WI38 (cell line): Measurements from ENCODE around the gene NOC4L.

Experiments
- H3K4me3 ChIP-seq: 2 replicates; pipeline ENCODE4 v1.5.1; 2011; ENCODE audit warnings: low read depth, mild to moderate bottlenecking, control low read depth, low read length
- CTCF ChIP-seq: IDR thresholded peaks from 2 replicates; pipeline ENCODE4 v1.5.1; 2012; ENCODE audit warnings: low read depth, mild to moderate bottlenecking, control low read depth, low read length

The NOC4L gene

DNA sequence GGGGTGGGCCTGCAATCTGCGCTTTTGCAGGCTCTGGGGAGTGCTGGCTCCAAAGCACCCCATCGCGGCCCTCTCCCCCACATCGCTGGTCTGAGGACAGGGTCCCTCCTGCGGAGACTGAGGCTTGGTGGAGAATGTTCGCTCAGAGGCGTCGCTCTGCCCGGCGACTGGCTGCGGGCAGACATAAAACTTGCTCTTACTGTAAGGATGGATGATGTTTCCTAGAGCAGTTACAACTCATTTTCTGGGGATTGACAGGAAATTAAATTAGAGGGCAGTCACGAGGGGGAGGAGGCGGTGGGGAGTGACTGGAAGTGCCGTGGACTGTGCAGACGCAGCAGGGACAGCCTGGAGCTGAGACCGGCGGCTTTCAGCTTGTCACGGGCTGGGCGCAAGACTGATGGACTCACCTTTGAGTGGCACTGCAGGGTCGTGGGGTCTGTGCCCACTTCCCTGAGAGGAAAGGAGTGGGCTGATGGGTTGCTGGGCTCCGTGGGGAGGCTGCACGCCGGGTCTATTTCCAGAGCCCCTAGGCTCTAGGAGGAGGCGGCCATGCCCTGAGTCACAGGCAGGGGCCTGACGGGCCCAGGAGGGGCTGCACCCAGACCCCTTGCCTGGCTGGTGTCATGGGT lies 32.8 kb downstream of the NOC4L start:
- no peak for TF ChIP-seq CTCF
- H3K4me3 ChIP-seq = no peak overlapping the region

GRCh38 chr12:132178316-132178715 lies 34.1 kb downstream of the NOC4L start:
- H3K4me3 ChIP-seq = no peak overlapping the region
- no peak for TF ChIP-seq CTCF

GRCh38 chr12:132178801-132179401 lies 34.6 kb downstream of the NOC4L start:
- no peak overlapping the region for H3K4me3 ChIP-seq
- TF ChIP-seq CTCF = no peak

- no peak overlapping the region for H3K4me3 ChIP-seq
- TF ChIP-seq CTCF = no peak
Observed at GRCh38 chr12:132179431-132180362, 35.4 kb downstream of the NOC4L start.

DNA sequence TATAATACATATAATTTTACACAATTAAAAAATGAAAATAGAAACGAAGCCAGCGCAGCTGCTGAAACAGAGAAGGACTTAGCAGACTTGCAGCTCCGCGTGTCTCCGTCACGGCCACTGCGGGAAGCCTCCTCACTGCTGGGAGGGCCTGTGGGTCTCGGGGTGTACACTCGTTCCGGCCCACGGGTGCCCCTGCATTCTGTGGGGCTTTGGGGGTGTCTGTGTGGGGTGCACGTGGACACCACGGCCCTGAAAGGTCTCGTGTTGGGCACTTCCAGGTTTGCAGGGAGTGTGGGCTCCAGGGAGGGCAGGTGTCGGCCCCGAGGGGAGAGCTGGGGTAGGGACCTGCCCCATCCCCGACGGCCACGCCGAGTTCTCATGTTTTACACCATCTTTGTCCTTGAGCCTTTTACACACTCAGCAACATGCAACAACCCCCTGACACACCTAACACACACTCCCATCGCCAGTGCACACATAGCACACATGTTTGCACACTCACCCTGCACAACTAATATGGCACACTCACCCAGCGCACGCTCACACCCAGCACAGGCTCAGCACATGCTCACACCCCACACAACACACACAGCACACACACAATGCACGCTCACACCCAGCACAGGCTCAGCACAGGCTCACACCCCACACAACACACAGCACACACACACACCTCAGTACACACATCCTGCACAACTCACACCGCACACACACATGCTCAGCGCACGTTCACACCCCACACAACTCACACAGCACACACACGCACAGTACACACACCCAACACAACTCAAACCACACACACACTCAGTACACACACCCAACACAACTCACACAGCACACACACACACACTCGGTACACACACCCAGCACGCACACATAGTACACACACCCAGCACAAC lies 36.6 kb downstream of the NOC4L start:
- H3K4me3 ChIP-seq = no peak overlapping the region
- TF ChIP-seq CTCF = no peak

DNA sequence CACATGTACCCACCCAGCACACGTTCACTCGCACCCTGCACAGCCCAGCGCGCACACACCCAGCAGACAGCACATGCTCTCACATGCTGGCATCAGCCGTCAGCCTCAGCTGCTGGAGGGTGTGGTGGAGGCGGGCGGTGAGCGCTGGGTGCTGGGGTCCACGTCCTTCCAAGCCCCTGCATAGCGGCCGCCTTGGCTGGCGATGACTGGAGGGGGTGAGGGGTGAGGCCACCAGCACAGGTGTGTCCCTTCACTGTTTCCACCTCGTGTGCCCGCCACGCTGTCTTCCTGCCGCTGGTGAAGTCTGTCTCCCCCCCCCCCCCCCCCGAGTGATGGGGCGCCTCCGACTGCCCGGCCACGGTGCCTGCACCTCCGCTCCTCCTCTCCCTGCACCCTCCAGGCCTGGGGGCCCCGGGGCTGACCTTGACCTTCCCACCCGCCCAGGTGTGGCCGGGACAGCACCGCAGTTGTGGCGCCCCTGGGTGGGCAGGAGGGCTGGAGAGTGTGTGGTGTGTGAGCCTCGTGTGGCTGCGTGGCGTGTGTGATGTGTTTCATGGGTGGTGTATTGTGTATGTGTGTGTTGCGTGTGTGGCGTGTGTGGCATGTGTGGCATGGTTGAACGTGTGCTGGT lies 37.4 kb downstream of the NOC4L start:
- no peak overlapping the region for H3K4me3 ChIP-seq
- no peak for TF ChIP-seq CTCF
